Measurements from ENCODE around the gene PDGFRB.

The PDGFRB gene

DNA sequence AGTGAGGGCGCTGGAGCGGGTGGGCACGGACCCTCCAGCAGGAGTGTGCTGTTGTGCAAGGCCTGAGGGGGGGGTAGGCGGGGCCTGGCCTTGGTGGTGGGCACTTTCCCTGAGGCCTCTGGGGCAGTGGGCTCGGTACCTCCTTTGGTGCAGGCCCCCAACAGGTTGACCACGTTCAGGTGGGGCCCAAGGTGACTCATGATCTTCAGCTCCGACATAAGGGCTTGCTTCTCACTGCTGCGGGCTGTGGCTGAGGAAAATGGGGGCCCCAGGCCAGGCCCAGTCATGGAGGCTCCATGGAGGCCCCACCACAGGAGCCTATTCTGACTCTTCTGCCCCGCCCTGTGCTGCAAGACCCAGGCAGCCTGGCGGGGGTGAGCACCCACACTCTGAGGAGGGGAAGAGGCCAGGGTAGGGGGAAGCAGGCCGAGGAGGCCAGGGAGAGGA, 31.5 kb downstream of the PDGFRB start:
- Histone ChIP-seq H3K27me3 (ENCODE audit: insufficient read depth, poor library complexity, severe bottlenecking) (no peaks in the 10 kb centered on the region), H3K27ac (replicated peaks) (no peak overlapping the region), H3K4me3 (replicated peaks; ENCODE audit: insufficient read depth, low read length) (no peak overlapping the region)
- TF ChIP-seq, protein P1, sequence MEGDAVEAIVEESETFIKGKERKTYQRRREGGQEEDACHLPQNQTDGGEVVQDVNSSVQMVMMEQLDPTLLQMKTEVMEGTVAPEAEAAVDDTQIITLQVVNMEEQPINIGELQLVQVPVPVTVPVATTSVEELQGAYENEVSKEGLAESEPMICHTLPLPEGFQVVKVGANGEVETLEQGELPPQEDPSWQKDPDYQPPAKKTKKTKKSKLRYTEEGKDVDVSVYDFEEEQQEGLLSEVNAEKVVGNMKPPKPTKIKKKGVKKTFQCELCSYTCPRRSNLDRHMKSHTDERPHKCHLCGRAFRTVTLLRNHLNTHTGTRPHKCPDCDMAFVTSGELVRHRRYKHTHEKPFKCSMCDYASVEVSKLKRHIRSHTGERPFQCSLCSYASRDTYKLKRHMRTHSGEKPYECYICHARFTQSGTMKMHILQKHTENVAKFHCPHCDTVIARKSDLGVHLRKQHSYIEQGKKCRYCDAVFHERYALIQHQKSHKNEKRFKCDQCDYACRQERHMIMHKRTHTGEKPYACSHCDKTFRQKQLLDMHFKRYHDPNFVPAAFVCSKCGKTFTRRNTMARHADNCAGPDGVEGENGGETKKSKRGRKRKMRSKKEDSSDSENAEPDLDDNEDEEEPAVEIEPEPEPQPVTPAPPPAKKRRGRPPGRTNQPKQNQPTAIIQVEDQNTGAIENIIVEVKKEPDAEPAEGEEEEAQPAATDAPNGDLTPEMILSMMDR (IDR thresholded peaks at IDR 0.05; ENCODE audit: insufficient read depth, low read length), result no peak
- TF ChIP-seq SPI1 (IDR thresholded peaks at IDR 0.05; ENCODE audit: borderline replicate concordance, low read depth) (no peak), POLR2AphosphoS5 (IDR thresholded peaks at IDR 0.05; ENCODE audit: low read depth) (no peak), GABPA (IDR thresholded peaks at IDR 0.05; ENCODE audit: low read depth) (no peak)
- TF ChIP-seq, protein P2, sequence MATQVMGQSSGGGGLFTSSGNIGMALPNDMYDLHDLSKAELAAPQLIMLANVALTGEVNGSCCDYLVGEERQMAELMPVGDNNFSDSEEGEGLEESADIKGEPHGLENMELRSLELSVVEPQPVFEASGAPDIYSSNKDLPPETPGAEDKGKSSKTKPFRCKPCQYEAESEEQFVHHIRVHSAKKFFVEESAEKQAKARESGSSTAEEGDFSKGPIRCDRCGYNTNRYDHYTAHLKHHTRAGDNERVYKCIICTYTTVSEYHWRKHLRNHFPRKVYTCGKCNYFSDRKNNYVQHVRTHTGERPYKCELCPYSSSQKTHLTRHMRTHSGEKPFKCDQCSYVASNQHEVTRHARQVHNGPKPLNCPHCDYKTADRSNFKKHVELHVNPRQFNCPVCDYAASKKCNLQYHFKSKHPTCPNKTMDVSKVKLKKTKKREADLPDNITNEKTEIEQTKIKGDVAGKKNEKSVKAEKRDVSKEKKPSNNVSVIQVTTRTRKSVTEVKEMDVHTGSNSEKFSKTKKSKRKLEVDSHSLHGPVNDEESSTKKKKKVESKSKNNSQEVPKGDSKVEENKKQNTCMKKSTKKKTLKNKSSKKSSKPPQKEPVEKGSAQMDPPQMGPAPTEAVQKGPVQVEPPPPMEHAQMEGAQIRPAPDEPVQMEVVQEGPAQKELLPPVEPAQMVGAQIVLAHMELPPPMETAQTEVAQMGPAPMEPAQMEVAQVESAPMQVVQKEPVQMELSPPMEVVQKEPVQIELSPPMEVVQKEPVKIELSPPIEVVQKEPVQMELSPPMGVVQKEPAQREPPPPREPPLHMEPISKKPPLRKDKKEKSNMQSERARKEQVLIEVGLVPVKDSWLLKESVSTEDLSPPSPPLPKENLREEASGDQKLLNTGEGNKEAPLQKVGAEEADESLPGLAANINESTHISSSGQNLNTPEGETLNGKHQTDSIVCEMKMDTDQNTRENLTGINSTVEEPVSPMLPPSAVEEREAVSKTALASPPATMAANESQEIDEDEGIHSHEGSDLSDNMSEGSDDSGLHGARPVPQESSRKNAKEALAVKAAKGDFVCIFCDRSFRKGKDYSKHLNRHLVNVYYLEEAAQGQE (IDR thresholded peaks at IDR 0.05; ENCODE audit: insufficient replicate concordance, low read depth), result no peak
- DNase-seq (ENCODE audit: low read depth in 1 of 2, low spot score in 1 of 2), result no peak

DNA sequence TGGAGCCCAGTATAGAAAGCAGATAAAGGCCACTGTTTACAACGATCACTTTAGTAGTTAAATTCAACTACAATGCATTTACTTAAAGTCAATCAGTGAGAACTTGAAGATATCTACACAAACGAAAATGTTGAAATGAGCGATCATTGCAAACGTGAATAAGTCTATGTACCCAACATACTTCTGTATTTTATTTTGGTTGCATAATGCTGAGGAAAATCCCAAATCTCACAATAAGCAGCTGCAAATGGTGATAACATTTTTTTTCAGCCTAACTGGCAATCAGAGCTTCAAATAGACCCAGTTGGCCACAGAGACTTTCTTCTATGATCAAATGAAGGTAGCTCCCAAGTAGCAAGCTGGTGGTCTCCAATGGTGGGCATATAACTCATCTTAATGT, 32.1 kb downstream of the PDGFRB start:
- DNase-seq (ENCODE audit: low read depth in 1 of 2, low spot score in 1 of 2), result no peak
- Histone ChIP-seq H3K4me3 (replicated peaks; ENCODE audit: insufficient read depth, low read length) (no peak overlapping the region), H3K27me3 (ENCODE audit: insufficient read depth, poor library complexity, severe bottlenecking) (no peaks in the 10 kb centered on the region), H3K27ac (replicated peaks) (no peak overlapping the region)
- TF ChIP-seq GABPA (IDR thresholded peaks at IDR 0.05; ENCODE audit: low read depth) (no peak), SPI1 (IDR thresholded peaks at IDR 0.05; ENCODE audit: borderline replicate concordance, low read depth) (no peak), POLR2AphosphoS5 (IDR thresholded peaks at IDR 0.05; ENCODE audit: low read depth) (no peak)
- TF ChIP-seq, protein P1 (IDR thresholded peaks at IDR 0.05; ENCODE audit: insufficient read depth, low read length), result no peak
- TF ChIP-seq, protein P2 (IDR thresholded peaks at IDR 0.05; ENCODE audit: insufficient replicate concordance, low read depth), result no peak

DNA sequence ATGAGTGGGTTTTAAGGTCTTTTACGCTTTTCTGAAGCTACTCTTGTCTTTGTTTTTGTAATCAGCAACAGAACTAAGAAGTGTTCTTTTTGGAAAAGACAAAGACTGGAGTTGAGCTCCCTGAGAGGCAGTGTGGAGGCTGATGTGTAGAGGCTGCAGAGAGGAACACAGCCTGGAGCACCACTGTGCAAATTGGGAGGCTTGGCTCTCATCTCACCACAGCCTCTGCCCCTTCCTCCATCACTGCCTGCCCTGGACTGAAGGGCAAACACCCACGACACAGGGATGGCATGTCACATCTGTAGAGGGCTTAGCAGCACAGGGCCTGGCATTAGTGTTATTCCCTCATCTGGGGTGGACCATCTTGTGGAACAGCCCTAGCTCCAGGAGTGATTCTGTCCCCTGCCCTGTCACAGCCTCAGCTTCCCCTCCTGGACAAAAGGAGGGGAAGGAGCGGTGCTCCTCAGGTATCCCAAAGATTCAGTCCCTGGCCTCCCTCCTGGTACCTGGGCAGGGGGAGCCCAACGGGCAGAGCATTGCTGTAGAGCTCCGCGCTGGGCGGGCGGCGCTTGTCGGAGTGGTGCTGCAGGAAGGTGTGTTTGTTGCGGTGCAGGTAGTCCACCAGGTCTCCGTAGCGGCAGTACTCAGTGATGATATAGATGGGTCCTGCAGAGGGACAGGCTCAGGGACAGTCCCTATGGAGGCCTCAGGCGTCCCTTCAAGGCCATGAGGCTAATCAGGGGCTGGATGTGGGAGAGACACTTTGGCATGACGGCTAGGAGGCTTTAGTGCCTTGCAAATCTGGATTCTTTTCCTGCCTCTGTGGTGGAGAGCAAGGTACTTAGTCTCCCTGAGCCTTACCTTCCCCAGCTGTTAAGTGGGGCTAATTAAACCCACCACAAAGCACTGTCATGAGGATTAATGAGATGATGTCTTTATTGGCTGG, 32.8 kb downstream of the PDGFRB start:
- Histone ChIP-seq H3K27me3 (ENCODE audit: insufficient read depth, poor library complexity, severe bottlenecking) (no peaks in the 10 kb centered on the region), H3K27ac (replicated peaks) (no peak overlapping the region), H3K4me3 (replicated peaks; ENCODE audit: insufficient read depth, low read length) (no peak overlapping the region)
- TF ChIP-seq GABPA (IDR thresholded peaks at IDR 0.05; ENCODE audit: low read depth), result no peak
- TF ChIP-seq, protein P1 (IDR thresholded peaks at IDR 0.05; ENCODE audit: insufficient read depth, low read length), result no peak
- TF ChIP-seq, protein P2 (IDR thresholded peaks at IDR 0.05; ENCODE audit: insufficient replicate concordance, low read depth), result no peak
- no peak for TF ChIP-seq POLR2AphosphoS5 (IDR thresholded peaks at IDR 0.05; ENCODE audit: low read depth)
- TF ChIP-seq SPI1 (IDR thresholded peaks at IDR 0.05; ENCODE audit: borderline replicate concordance, low read depth), result no peak
- no peak for DNase-seq (ENCODE audit: low read depth in 1 of 2, low spot score in 1 of 2)

Measured in HL-60 (cell line).